K562 (cell line): ENCODE measurements around the gene TNPO2. TPM values are rescaled to one million over a fixed set of nuclear protein-coding genes. Genes with fewer than 3 reads are reported as not detected.

ENCODE experiments used
- EP400 ChIP-seq: fragments of 450-650 bp; IDR thresholded peaks from 2 replicates; pipeline ENCODE4 v1.6.1; 2017; ENCODE audit warnings: antibody characterized with exemption, mild to moderate bottlenecking, moderate library complexity
- ETS2 ChIP-seq: IDR thresholded peaks from 2 replicates; pipeline ENCODE4 v1.6.1; 2016; ENCODE audit warnings: borderline replicate concordance, missing genetic modification characterization, mild to moderate bottlenecking, moderate library complexity, missing compliant biosample characterization; ENCODE audit not compliant: poor library complexity, severe bottlenecking
- HCFC1 ChIP-seq: IDR thresholded peaks from 2 replicates; pipeline ENCODE4 v1.6.1; 2012; ENCODE audit warnings: low read depth, low read length, improper control_type of control experiment
- JUND ChIP-seq, 2 experiments: IDR thresholded peaks; 2 replicates in 1 of 2; 3 replicates in 1 of 2; pipeline ENCODE4 v1.6.1; 2011; ENCODE audit warnings: borderline replicate concordance in 2 of 2, low read depth in 2 of 2, low read length in 2 of 2, improper control_type of control experiment in 1 of 2, missing biosample characterization in 1 of 2, missing genetic modification characterization in 1 of 2, missing genetic modification reagents in 1 of 2
- MBD2 ChIP-seq: sonication (generic); IDR thresholded peaks from 2 replicates; pipeline ENCODE4 v1.6.1; 2016; ENCODE audit warnings: low read depth, borderline replicate concordance
- MXI1 ChIP-seq: IDR thresholded peaks from 2 replicates; pipeline ENCODE4 v1.6.1; 2011; ENCODE audit warnings: low read depth, mild to moderate bottlenecking, improper control_type of control experiment, low read length
- NEUROD1 ChIP-seq: fragments of 150-350 bp; IDR thresholded peaks from 2 replicates; pipeline ENCODE4 v1.6.1; 2014; ENCODE audit warnings: borderline replicate concordance, low read length, low read depth; ENCODE audit not compliant: partially characterized antibody
- NFIC ChIP-seq: fragments of 450-650 bp; IDR thresholded peaks from 2 replicates; pipeline ENCODE4 v1.6.1; 2017; ENCODE audit warnings: mild to moderate bottlenecking, inconsistent platforms
- NR1H2 ChIP-seq: sonication (generic); formaldehyde crosslinking; IDR thresholded peaks from 2 replicates; pipeline ENCODE4 v1.4.0; 2020; ENCODE audit warnings: mild to moderate bottlenecking, missing genetic modification reagents
- PCBP1 ChIP-seq: fragments of 200-400 bp; formaldehyde crosslinking; IDR thresholded peaks from 2 replicates; pipeline ENCODE4 v1.6.1; 2018; ENCODE audit warnings: mild to moderate bottlenecking, low read depth, low read length; ENCODE audit not compliant: poor library complexity, severe bottlenecking
- PHF8 ChIP-seq: fragments of 200-600 bp; sonication (generic); IDR thresholded peaks from 2 replicates; pipeline ENCODE4 v1.6.1; 2012; ENCODE audit warnings: mixed run types, mild to moderate bottlenecking, inconsistent platforms, low read length, moderate library complexity, borderline replicate concordance
- POLR2G ChIP-seq: fragments of 200-400 bp; formaldehyde crosslinking; IDR thresholded peaks from 2 replicates; pipeline ENCODE4 v1.6.1; 2017; ENCODE audit warnings: low read depth, mild to moderate bottlenecking, antibody characterized with exemption, low read length, moderate library complexity
- RBM14 ChIP-seq: fragments of 200-400 bp; formaldehyde crosslinking; IDR thresholded peaks from 2 replicates; pipeline ENCODE4 v1.6.1; 2018; ENCODE audit warnings: low read depth, mild to moderate bottlenecking, low read length, moderate library complexity, borderline replicate concordance; ENCODE audit not compliant: insufficient read depth
- SAP30 ChIP-seq: fragments of 200-600 bp; sonication (generic); IDR thresholded peaks from 2 replicates; pipeline ENCODE4 v1.6.1; 2012; ENCODE audit warnings: borderline replicate concordance, low read depth, mild to moderate bottlenecking, moderate library complexity, low read length, control low read depth, inconsistent platforms; ENCODE audit not compliant: insufficient read depth, poor library complexity, severe bottlenecking
- SMAD1 ChIP-seq: fragments of 150-350 bp; IDR thresholded peaks from 2 replicates; pipeline ENCODE4 v1.6.1; 2014; ENCODE audit warnings: low read length, low read depth; ENCODE audit not compliant: partially characterized antibody
- ZBTB1 ChIP-seq: sonication (generic); formaldehyde crosslinking; IDR thresholded peaks from 2 replicates; pipeline ENCODE4 v1.8.1; 2023; ENCODE audit warnings: missing genetic modification reagents, low read depth, mild to moderate bottlenecking, borderline replicate concordance
- polyA plus RNA-seq, 8 experiments: library from polyadenylated mRNA; depleted of rRNA in 4 of 8; stranded (reverse) in 5 of 8; unstranded in 3 of 8; fragments of >200 nt; fragmentation: Nextera tagmentation in 2 of 8; fragmentation: Illumina TruSeq in 1 of 8; extraction: Ambion mirVana in 2 of 8; extraction: Trizol in 1 of 8; gene quantifications; 2 replicates each; pipeline versions ENCODE4 v1.2.1 to v1.2.3, GENCODE V29; 2011 to 2014; ENCODE audit warnings: inconsistent platforms in 1 of 8, missing spikeins in 1 of 8
- total RNA-seq, 7 experiments: library from RNA; depleted of rRNA in 6 of 7; stranded (reverse); fragments of >200 nt in 6 of 7; fragmentation: Illumina TruSeq in 2 of 7; extraction: Trizol in 2 of 7; gene quantifications; 2 replicates each; pipeline versions ENCODE4 v1.2.1 to v1.2.3, GENCODE V29; 2011 to 2021; ENCODE audit warnings: low replicate concordance in 1 of 7
- TF ChIP-seq, protein P1 (sequence below), 2 experiments: fragments of 200-800 bp in 1 of 2; sonication (Bioruptor generic) in 1 of 2; sonication (generic) in 1 of 2; formaldehyde crosslinking in 1 of 2; IDR thresholded peaks in 1 of 2; conservative IDR thresholded peaks in 1 of 2; 2 replicates each; pipeline versions ENCODE4 v1.5.0 to v1.6.1; 2016 to 2020; ENCODE audit warnings: missing compliant biosample characterization in 1 of 2, missing genetic modification characterization in 1 of 2, missing genetic modification reagents in 1 of 2
- TF ChIP-seq, protein P2 (sequence below): sonication (generic); formaldehyde crosslinking; IDR thresholded peaks from 2 replicates; pipeline ENCODE4 v1.8.0; 2022; ENCODE audit warnings: mild to moderate bottlenecking, missing genetic modification reagents

Gene TNPO2
- total and polyA plus RNA-seq, 9 of the 15 experiments (the other 6 are each of a cell fraction or from before 2014, with no cell fraction given), result 6.0 to 126 (median 53.8) TPM

DNA sequence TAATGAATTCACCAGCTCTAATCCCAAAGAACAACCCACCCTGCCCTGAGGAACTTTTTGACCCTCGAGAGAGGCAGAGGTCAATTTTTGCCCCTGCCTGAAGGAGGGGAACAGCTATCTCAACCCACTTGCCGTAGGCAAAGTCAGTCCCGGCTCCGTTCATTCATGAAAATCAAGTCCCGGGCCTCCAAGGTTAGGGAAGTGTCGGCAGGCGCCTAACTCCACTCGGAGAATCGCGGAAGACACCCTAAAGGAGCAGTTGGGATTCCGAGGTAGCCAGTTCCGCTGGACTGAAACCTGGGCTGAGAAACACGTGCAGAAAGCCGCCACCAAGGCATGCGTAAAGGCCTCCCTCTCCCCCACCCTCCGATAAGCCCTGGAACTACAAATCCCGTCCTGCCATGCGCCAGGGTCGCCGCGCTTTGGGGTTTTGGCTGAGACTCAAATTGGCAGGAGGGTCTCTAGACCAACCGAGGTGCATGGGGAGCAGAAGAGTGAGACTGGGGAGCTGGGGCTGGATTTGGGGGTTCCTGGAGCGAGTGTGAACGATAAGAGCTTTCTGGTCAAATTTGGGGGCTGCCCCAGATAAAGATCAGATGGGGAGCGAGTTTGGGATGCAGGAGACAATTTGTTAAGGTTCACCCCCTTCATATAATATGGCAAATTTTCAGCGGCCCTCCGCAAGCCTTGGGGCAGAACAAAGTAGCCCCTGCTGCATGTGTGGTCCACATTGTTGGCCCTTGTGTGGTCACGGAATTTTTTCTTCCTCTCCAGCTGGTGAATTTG, at the start of gene TNPO2 (continued):
- peak; percentile 91 for TF ChIP-seq NFIC
- TF ChIP-seq HCFC1, result peak; percentile 95
- peak; percentile 96 for TF ChIP-seq SAP30
- peak; percentile 93 for TF ChIP-seq EP400
- TF ChIP-seq NEUROD1, result peak; percentile 26
- TF ChIP-seq JUND (IDR thresholded peaks at IDR 0.05; ENCODE audit: borderline replicate concordance, low read depth, low read length), result no peak
- no peak; the same call in 2 of the 3 replicates for TF ChIP-seq JUND (tag; IDR thresholded peaks at IDR 0.05; ENCODE audit: borderline replicate concordance, low read depth, low read length)
- peak; percentile 57; the same call in 1 of the 2 replicates for TF ChIP-seq PHF8
- TF ChIP-seq, protein P1, sequence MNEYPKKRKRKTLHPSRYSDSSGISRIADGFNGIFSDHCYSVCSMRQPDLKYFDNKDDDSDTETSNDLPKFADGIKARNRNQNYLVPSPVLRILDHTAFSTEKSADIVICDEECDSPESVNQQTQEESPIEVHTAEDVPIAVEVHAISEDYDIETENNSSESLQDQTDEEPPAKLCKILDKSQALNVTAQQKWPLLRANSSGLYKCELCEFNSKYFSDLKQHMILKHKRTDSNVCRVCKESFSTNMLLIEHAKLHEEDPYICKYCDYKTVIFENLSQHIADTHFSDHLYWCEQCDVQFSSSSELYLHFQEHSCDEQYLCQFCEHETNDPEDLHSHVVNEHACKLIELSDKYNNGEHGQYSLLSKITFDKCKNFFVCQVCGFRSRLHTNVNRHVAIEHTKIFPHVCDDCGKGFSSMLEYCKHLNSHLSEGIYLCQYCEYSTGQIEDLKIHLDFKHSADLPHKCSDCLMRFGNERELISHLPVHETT (CRISPR knock-in tag; conservative IDR thresholded peaks at IDR 0.05 in 1 of 2, IDR thresholded peaks at IDR 0.05 in 1 of 2), result no peak
- TF ChIP-seq PCBP1, result no peak
- TF ChIP-seq SMAD1, result peak; percentile 42
- TF ChIP-seq, protein P2, sequence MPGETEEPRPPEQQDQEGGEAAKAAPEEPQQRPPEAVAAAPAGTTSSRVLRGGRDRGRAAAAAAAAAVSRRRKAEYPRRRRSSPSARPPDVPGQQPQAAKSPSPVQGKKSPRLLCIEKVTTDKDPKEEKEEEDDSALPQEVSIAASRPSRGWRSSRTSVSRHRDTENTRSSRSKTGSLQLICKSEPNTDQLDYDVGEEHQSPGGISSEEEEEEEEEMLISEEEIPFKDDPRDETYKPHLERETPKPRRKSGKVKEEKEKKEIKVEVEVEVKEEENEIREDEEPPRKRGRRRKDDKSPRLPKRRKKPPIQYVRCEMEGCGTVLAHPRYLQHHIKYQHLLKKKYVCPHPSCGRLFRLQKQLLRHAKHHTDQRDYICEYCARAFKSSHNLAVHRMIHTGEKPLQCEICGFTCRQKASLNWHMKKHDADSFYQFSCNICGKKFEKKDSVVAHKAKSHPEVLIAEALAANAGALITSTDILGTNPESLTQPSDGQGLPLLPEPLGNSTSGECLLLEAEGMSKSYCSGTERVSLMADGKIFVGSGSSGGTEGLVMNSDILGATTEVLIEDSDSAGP (CRISPR knock-in tag), result 0 out of 2 replicates have a peak, but pooled peaks have one; percentile 41
- TF ChIP-seq MBD2, result 0 out of 2 replicates have a peak, but pooled peaks have one; percentile 39
- peak; percentile 98 for TF ChIP-seq MXI1
- TF ChIP-seq ETS2 (tag), result no peak
- TF ChIP-seq ZBTB1 (CRISPR knock-in tag), result no peak
- TF ChIP-seq RBM14, result no peak
- peak; percentile 7 for TF ChIP-seq NR1H2 (CRISPR knock-in tag)
- TF ChIP-seq POLR2G, result peak; percentile 74
